K562 (cell line): ENCODE data around the gene TDRD5. TPM values are rescaled to one million over a fixed set of nuclear protein-coding genes. Genes with fewer than 3 reads are reported as not detected.

ENCODE experiments used
- ATAC-seq: fragments of 200-7000 bp; cut with Tn5 transposase; 3 replicates; pipeline ENCODE4 v1.9.1; 2020; ENCODE audit warnings: moderate library complexity
- BruUV-seq: library from RNA; stranded (reverse); fragments of 400-500 nt; replicated peaks from 2 replicates; lab custom pipeline; 2021; lab: Mats Ljungman, UMichigan
- CTCF ChIA-PET: fragments of 300-600 bp; formaldehyde crosslinking; extraction: SDS; loops from one replicate; lab custom pipeline; 2021; ENCODE audit warnings: low intra/inter-chr PET ratio; lab: Yijun Ruan, JAX
- POLR2A ChIA-PET: fragments of 300-600, 350-650 bp; sonication (Branson Sonifier 250); formaldehyde crosslinking; extraction: SDS; loops from one replicate; lab custom pipeline; 2021; ENCODE audit warnings: antibody characterized with exemption, inconsistent platforms; lab: Yijun Ruan, JAX
- DNase-seq, 4 experiments: peaks; one replicate each; pipeline versions ENCODE4 v3.0.0 to v3.0.0-alpha.2; 2011 to 2018; ENCODE audit warnings: low spot score in 3 of 4, mixed read lengths in 3 of 4; ENCODE audit errors: extremely low read depth in 1 of 4
- FAIRE-seq: peaks from 2 replicates; lab custom pipeline; 2011; peaks lifted over from hg19 to GRCh38; lab: Jason Lieb, UNC
- H2AFZ ChIP-seq: 2 replicates; pipeline ENCODE4 v1.6.0; 2011; ENCODE audit warnings: low read depth, low read length, control low read depth, inconsistent platforms
- H3K27ac ChIP-seq: fragments of 200-600 bp; 3 replicates; pipeline ENCODE4 v1.8.0; 2011; ENCODE audit warnings: low read depth, mild to moderate bottlenecking, control low read depth, inconsistent platforms, low read length, moderate library complexity, mixed read lengths; ENCODE audit errors: extremely low read depth
- H3K27me3 ChIP-seq, 2 experiments: fragments of 300-600 bp in 1 of 2; 2 replicates in 1 of 2; 3 replicates in 1 of 2; pipeline versions ENCODE4 v1.6.0 to v1.8.0; 2011; ENCODE audit warnings: inconsistent platforms in 2 of 2, low read length in 2 of 2, mild to moderate bottlenecking in 1 of 2, mixed read lengths in 1 of 2, moderate library complexity in 1 of 2; ENCODE audit not compliant: control insufficient read depth in 2 of 2, insufficient read depth in 2 of 2
- H3K36me3 ChIP-seq: fragments of 300-600 bp; 3 replicates; pipeline ENCODE4 v1.8.0; 2011; ENCODE audit warnings: mild to moderate bottlenecking, low read length, inconsistent platforms; ENCODE audit not compliant: control insufficient read depth, insufficient read depth
- H3K4me1 ChIP-seq, 2 experiments: fragments of 200-600 bp in 1 of 2; replicated peaks in 1 of 2; 2 replicates in 1 of 2; 3 replicates in 1 of 2; pipeline versions ENCODE4 v1.5.1 to v1.8.0; 2011; ENCODE audit warnings: inconsistent platforms in 2 of 2, low read length in 2 of 2, mild to moderate bottlenecking in 1 of 2, mixed read lengths in 1 of 2, moderate library complexity in 1 of 2; ENCODE audit not compliant: control insufficient read depth in 2 of 2, insufficient read depth in 2 of 2
- H3K4me2 ChIP-seq: 2 replicates; pipeline ENCODE4 v1.6.1; 2011; ENCODE audit warnings: low read length, control low read depth, inconsistent platforms, mixed read lengths; ENCODE audit not compliant: insufficient read depth
- H3K4me3 ChIP-seq: fragments of 200-600 bp; sonication (generic), shearing (Covaris generic); 2 replicates; pipeline ENCODE4 v1.5.1; 2016; ENCODE audit warnings: control low read depth, inconsistent platforms
- H3K79me2 ChIP-seq: fragments of 200-600 bp; 3 replicates; pipeline ENCODE4 v1.8.0; 2011; ENCODE audit warnings: low read length, inconsistent platforms; ENCODE audit not compliant: control insufficient read depth, insufficient read depth
- H3K9ac ChIP-seq, 2 experiments: 2 replicates each; pipeline versions ENCODE4 v1.6.0 to v1.6.1; 2011; ENCODE audit warnings: low read depth in 2 of 2, low read length in 2 of 2, control low read depth in 1 of 2, inconsistent platforms in 1 of 2, mild to moderate bottlenecking in 1 of 2, mixed read lengths in 1 of 2; ENCODE audit not compliant: insufficient read depth in 1 of 2
- H3K9me1 ChIP-seq: one replicate; pipeline ENCODE4 v1.6.0; 2011; ENCODE audit warnings: inconsistent platforms, mild to moderate bottlenecking, low read length, moderate library complexity; ENCODE audit not compliant: control insufficient read depth, insufficient read depth
- H3K9me3 ChIP-seq: replicated peaks from 2 replicates; pipeline ENCODE4 v1.5.1; 2011; ENCODE audit warnings: low read depth, low read length, inconsistent platforms; ENCODE audit not compliant: control insufficient read depth, insufficient read depth
- H4K20me1 ChIP-seq: replicated peaks from 2 replicates; pipeline ENCODE4 v1.6.1; 2011; ENCODE audit warnings: low read length, inconsistent platforms, mixed read lengths; ENCODE audit not compliant: control insufficient read depth, insufficient read depth
- ADNP ChIP-seq: fragments of 200-800 bp; sonication (Bioruptor generic); IDR thresholded peaks from 2 replicates; pipeline ENCODE4 v1.6.1; 2016; ENCODE audit warnings: missing genetic modification characterization, missing compliant biosample characterization
- BMI1 ChIP-seq: fragments of 150-350 bp; IDR thresholded peaks from 2 replicates; pipeline ENCODE4 v1.6.1; 2014; ENCODE audit warnings: low read length
- EP400 ChIP-seq: fragments of 450-650 bp; IDR thresholded peaks from 2 replicates; pipeline ENCODE4 v1.6.1; 2017; ENCODE audit warnings: antibody characterized with exemption, mild to moderate bottlenecking, moderate library complexity
- HIVEP1 ChIP-seq: fragments of 250-450 bp; sonication (Bioruptor Pico); IDR thresholded peaks from 2 replicates; pipeline ENCODE4 v1.4.0; 2020; ENCODE audit warnings: mild to moderate bottlenecking
- KDM4B ChIP-seq, 2 experiments: fragments of 450-650 bp in 1 of 2; sonication (generic) in 1 of 2; IDR thresholded peaks; 2 replicates each; pipeline ENCODE4 v1.6.1; 2016 to 2017; ENCODE audit warnings: borderline replicate concordance in 2 of 2, antibody characterized with exemption in 1 of 2, low read depth in 1 of 2, mild to moderate bottlenecking in 1 of 2
- MAFF ChIP-seq: IDR thresholded peaks from 2 replicates; pipeline ENCODE4 v1.6.1; 2012; ENCODE audit warnings: low read length, improper control_type of control experiment
- MYNN ChIP-seq, 2 experiments: sonication (generic); formaldehyde crosslinking in 1 of 2; IDR thresholded peaks; 2 replicates each; pipeline versions ENCODE4 v1.5.0 to v1.6.1; 2016 to 2020; ENCODE audit warnings: antibody characterized with exemption in 1 of 2, missing genetic modification reagents in 1 of 2
- OTX1 ChIP-seq: fragments of 450-650 bp; formaldehyde crosslinking; IDR thresholded peaks from 2 replicates; pipeline ENCODE4 v1.4.0; 2022; ENCODE audit warnings: mild to moderate bottlenecking
- POLR2A ChIP-seq: fragments of 450-650 bp; conservative IDR thresholded peaks from 2 replicates; pipeline ENCODE4 v1.6.1; 2016
- SP1 ChIP-seq: sonication (generic); formaldehyde crosslinking; IDR thresholded peaks from 2 replicates; pipeline ENCODE4 v1.8.1; 2022; ENCODE audit warnings: mild to moderate bottlenecking, missing genetic modification reagents
- SPI1 ChIP-seq: IDR thresholded peaks from 2 replicates; pipeline ENCODE4 v1.6.1; 2011; ENCODE audit warnings: low read depth, low read length, control low read depth, borderline replicate concordance
- ZBTB43 ChIP-seq: sonication (generic); formaldehyde crosslinking; IDR thresholded peaks from 2 replicates; pipeline ENCODE4 v1.8.0; 2023; ENCODE audit warnings: mild to moderate bottlenecking, missing genetic modification reagents
- ZBTB5 ChIP-seq: fragments of 450-650 bp; IDR thresholded peaks from 2 replicates; pipeline ENCODE4 v1.6.1; 2017; ENCODE audit warnings: antibody characterized with exemption
- ZNF212 ChIP-seq: fragments of 450-650 bp; formaldehyde crosslinking; IDR thresholded peaks from 2 replicates; pipeline ENCODE4 v1.4.0; 2020; ENCODE audit warnings: mild to moderate bottlenecking
- ZNF444 ChIP-seq: fragments of 250-450 bp; sonication (Bioruptor Pico); IDR thresholded peaks from 2 replicates; pipeline ENCODE4 v1.4.0; 2020; ENCODE audit warnings: mild to moderate bottlenecking, moderate library complexity
- ZNF589 ChIP-seq: fragments of 200-800 bp; sonication (Bioruptor generic); IDR thresholded peaks from 2 replicates; pipeline ENCODE4 v1.6.1; 2016; ENCODE audit warnings: low read depth, missing genetic modification characterization, missing compliant biosample characterization
- ZNF76 ChIP-seq: fragments of 250-450 bp; sonication (Bioruptor Pico); IDR thresholded peaks from 2 replicates; pipeline ENCODE4 v1.4.0; 2020; ENCODE audit warnings: mild to moderate bottlenecking, moderate library complexity, borderline replicate concordance
- WGBS: fragments of 100-300 bp; shearing (Covaris generic); methylation state at CpG from one replicate; pipeline ENCODE4 v1.1.6; 2016; ENCODE audit warnings: low coverage, mixed read lengths; ENCODE audit not compliant: insufficient coverage; ENCODE audit errors: missing lambda C conversion rate; 5-methylcytosine and 5-hydroxymethylcytosine counted together
- in situ Hi-C: fragments of 300-500 bp; cut with MboI; formaldehyde crosslinking; loops from 4 replicates; pipeline ENCODE4 v1.15.0; 2018; ENCODE audit warnings: inconsistent platforms, mixed read lengths
- intact Hi-C: fragments of 100-400 bp; cut with micrococcal nuclease; formaldehyde crosslinking; loops from 2 replicates; pipeline ENCODE4 v1.14.2; 2022
- polyA plus RNA-seq, 8 experiments: library from polyadenylated mRNA; depleted of rRNA in 4 of 8; stranded (reverse) in 5 of 8; unstranded in 3 of 8; fragments of >200 nt; fragmentation: Nextera tagmentation in 2 of 8; fragmentation: Illumina TruSeq in 1 of 8; extraction: Ambion mirVana in 2 of 8; extraction: Trizol in 1 of 8; gene quantifications; 2 replicates each; pipeline versions ENCODE4 v1.2.1 to v1.2.3, GENCODE V29; 2011 to 2014; ENCODE audit warnings: inconsistent platforms in 1 of 8, missing spikeins in 1 of 8
- total RNA-seq, 7 experiments: library from RNA; depleted of rRNA in 6 of 7; stranded (reverse); fragments of >200 nt in 6 of 7; fragmentation: Illumina TruSeq in 2 of 7; extraction: Trizol in 2 of 7; gene quantifications; 2 replicates each; pipeline versions ENCODE4 v1.2.1 to v1.2.3, GENCODE V29; 2011 to 2021; ENCODE audit warnings: low replicate concordance in 1 of 7

TDRD5 gene
- total and polyA plus RNA-seq, 9 of the 15 experiments (the other 6 are each of a cell fraction or from before 2014, with no cell fraction given) = 0.04 to 0.57 (median 0.26) TPM; not detected in 1

GRCh38 chr1:179589509-179589908 lies 2.1 kb upstream of the TDRD5 start:
- Histone ChIP-seq H3K4me3 (no peak overlapping the region), H3K4me2 (no peak overlapping the region), H3K79me2 (no peaks in the 10 kb centered on the region), H3K27ac (no peak overlapping the region), H3K36me3 (no peaks in the 10 kb centered on the region), H3K9ac (no peak overlapping the region), H2AFZ (no peak overlapping the region), H4K20me1 (no peaks in the 10 kb centered on the region; the same call in 1 of the 2 replicates), H3K4me1 (peaks cover 0 to 18% of the 10 kb centered on the region in 2 experiments; a peak in 2 of 5 replicates), H3K9me3 (no peaks in the 10 kb centered on the region), H3K9me1 (no peaks in the 10 kb centered on the region), H3K27me3 (peaks cover 36 to 56% of the 10 kb centered on the region in 2 experiments)
- POLR2A ChIA-PET = no interaction called here
- in situ Hi-C loops (no loop called here), intact Hi-C loops (loop anchor here (5.0 kb wide), 1 partner anchor 223 kb away; no protein-coding TSS in a partner anchor)
- ATAC-seq (no peak), DNase-seq (no peak), FAIRE-seq (no peak)
- CTCF ChIA-PET = no interaction called here
- no TSS peak for BruUV-seq
- WGBS = 3% methylated on average over 4 of the region's 4 CpGs
- TF ChIP-seq SPI1 (no peak), POLR2A (no peak), ZBTB43 (CRISPR knock-in tag) (no peak), HIVEP1 (no peak), KDM4B (IDR thresholded peaks at IDR 0.05; ENCODE audit: borderline replicate concordance in 2 of 2, low read depth in 1 of 2) (no peak), ZNF589 (no peak), BMI1 (no peak), MAFF (no peak), ZNF212 (no peak), ZNF444 (CRISPR knock-in tag) (no peak), ZBTB5 (no peak), OTX1 (CRISPR knock-in tag) (no peak), EP400 (no peak), SP1 (CRISPR knock-in tag) (no peak), MYNN (IDR thresholded peaks at IDR 0.05) (no peak), MYNN (CRISPR knock-in tag; IDR thresholded peaks at IDR 0.05) (no peak), ADNP (tag) (no peak), ZNF76 (CRISPR knock-in tag) (no peak)
